NCI-H1105 (cell line): ENCODE measurements around the gene MYLK.

Source experiments
- DNase-seq: peaks from one replicate; lab custom pipeline; 2025; lab: John Stamatoyannopoulos, UW

Gene MYLK

DNA sequence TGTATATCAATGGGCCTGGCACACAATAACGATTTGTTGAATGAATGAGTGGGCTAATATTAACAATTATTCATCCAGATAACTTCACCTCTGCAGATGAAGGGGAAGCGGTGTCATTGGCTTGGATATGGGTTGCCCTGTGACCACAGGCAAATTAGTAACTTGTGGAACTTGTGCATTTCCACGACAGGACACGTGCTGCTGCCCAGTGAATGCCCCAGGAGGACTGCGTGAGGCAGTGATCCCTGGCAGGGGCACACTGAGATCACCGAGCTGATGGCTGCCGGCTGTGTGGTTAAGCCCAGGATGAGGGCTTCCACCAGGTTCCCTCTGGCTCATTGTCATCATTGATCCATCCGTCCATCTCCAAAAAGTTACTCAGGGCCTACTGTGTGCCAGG, 215.2 kb downstream of the MYLK start:
- no peak for DNase-seq

DNA sequence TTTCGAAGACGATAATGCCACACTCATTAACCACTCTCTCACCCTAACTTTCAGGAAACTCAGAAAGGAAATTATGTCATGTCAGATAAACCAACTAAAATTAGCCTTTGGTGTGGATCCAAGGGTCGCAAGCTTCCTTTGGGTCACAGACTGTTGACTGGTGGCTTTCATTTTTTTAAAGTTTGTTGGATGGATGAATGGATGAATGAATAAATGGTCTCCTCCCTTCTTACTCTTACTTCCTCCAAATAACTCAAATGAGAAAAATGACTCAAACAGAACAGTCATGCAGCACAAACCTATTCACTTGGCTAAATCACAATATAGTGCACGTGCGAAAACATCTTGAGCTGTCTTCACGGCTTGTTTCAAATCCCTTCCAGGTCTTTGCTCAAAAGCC, 216.3 kb downstream of the MYLK start:
- DNase-seq = no peak

DNA sequence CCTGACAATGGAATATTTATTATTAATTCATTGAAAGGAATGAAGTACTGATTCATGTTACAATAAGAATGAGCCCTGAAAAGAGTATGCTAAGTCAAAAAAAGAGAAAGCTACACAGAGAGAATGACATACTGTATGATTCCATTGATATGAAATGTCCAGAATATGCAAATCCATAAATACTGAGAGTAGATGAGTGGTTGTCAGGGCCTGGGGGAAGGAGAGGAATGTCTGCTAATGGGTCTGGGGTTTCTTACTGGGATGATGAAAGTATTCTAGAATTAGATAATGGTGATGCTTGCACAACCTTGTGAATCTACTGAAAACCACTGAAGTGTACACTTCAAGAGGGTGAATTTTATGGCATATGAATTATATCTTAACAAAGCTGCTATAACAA, 219.4 kb downstream of the MYLK start:
- no peak for DNase-seq

DNA sequence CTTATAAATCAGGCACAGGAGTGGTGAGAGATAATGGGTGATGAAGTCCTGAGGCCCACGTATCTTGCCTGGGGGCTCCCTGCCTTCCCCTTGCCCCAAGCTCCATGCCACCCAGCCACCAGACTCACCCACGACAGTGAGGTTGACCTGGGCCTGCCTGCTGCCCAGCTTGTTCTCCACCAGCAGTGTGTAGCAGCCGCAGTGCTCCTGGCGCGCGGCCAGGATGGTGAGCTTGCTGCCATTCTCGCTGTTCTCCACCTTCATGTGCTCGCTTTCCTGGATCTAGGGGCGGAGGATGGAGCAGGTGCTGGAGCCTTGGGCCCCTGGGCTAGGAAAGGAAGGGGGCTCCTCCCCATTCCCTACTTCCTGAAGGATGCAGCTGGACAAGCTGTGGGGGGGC, 220.2 kb downstream of the MYLK start:
- peak; percentile 43 for DNase-seq

DNA sequence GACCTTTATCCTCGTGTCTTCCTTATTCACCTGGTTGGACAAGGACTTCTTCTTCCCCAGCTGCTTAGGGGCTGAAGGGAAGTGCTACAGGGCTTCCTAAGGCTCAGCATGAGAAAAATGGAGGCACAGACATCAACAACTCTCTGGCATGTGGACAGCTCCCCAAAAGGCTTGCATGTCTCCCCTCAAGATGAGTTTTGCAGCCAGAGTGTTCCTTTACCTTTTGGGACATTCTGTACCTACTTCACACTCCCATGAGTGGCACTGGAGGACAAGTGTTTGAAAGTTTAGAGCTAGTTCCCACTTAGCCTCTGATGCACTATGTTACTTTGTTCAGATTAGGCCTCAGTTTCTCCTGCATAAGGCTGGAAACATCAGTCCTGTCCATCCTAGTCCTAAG, 222.2 kb downstream of the MYLK start:
- DNase-seq = no peak

DNA sequence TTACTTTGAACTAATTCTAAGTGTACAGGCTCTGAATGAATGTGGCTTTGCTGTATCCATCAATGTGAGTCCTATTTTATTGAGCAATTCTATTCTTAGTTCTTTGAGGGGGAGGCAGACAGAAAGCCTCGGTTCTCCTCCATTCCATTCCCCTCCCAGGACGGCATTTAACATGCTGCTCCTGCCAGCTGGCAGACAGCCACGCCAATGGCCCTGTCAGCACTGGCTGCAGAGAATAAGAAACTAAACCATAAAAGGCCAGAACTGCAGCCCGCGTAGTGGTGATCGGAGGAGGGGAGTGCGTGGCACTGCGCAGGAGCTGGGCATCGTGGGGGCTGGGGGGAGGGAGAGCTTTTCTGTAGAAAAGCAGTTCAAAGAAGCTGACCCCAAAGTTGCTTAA, 223.2 kb downstream of the MYLK start:
- peak; percentile 88 for DNase-seq

DNA sequence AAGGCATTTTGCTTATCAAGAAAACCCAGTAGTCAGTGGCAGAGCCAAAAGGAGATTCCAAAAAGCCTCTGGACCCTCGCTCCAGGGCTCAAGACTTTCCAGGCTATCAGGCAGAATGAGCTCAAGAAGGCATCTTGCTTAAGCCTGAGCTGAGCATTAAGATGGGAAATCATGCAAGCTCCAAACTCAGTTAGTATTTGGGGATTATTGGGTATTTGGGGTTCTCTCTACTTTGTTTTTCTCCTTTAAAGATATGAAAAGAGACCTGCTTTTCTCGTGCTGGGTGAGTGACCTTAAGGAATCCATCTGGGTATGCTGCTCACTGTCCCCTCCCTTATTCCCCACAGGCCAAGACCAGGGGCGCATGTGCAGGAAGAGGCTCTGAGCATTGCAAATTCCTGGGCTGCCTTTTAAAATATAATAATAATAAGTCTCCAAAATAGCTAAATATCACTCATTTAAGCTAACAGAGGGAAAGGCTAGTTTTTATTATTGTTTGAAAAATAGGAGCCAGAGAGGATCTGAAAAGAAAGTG, 223.9 kb downstream of the MYLK start:
- no peak for DNase-seq

DNA sequence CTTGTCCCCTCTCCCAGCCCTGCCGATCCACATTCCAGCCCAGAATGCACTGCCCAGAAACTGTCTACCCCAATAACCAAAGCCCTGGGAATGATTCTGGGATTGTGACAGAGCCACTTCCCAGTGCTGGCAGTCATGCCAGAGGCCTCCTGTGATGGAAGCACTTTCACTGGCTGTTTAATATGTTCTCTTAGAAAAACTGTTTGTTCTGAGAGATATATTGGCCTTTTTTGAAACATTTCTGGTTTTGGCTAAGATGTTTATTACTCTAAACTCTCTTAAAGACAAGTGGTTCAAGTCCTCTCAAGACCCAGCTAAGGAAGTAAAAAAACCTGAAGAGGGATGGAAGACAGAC, 225.3 kb downstream of the MYLK start:
- DNase-seq = no peak

DNA sequence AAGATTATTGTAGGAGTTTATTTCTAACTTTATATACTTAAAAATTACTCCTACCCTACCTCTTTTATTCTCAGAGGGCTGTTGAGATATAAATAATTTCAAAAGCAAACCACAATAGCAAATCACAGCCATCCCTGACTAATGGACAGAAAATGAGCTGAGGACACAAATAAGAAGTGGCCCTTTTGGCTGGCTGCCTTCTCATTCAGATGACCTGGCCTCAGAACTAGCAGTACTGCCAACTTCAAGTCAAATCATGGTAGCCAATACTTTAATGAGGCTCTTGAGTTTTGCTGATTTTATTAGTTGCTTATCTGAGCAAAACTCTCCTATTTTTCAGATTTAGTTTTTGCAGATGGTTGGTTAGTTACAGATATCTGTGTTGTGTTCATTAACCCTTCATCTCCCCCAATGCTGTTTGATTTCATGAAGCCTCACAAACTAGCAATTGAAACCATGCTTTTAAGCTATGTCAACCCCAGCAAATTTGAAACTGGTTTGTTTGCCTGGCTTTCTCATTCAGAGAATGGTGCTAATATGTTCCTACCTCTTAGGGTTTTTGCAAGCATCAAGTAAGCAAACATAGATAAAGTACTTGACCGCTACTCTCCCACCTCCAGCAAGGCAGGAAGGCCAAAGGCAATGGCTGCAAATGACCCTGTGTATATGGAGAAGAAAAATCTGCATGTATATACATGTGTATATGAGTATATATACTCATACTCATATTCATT, 225.8 kb downstream of the MYLK start:
- DNase-seq = no peak

DNA sequence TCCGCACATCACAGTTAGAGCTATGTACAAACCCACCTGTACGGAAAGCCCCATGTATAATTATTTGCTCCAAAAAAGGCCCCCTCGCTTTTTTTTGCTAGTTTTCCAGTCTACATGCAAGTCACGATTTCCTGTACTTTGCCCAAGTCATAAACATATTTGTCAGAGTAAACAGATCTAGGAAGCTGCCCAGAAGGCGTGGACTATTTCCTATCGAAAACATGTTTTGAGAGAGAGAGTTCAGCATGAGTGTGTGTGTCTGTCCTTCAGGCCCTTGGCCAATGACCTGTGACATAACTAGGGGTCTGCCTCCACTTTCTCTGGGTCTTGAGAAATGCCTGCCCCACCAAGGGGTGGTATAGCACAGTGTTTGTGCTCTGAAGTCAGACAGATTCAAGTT, 226.6 kb downstream of the MYLK start:
- DNase-seq = no peak

DNA sequence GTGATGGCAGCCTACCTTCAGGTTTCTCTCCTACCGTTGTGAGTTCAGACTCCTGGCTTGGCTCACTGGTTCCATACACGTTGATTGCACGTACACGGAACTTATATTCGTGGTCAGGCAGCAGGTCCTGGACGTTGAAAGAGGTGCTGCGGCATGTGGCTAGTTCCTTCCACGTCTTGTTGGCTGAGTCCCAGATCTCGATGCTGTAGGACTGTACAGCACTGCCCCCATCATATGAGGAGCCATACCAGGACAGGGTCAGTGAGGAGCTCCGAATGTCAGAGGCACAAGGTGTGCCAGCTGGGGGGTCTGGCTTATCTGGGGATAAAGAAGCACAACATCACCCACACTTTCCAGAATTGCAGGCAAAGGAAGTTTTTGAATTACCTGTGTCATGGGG, 227.0 kb downstream of the MYLK start:
- no peak for DNase-seq

DNA sequence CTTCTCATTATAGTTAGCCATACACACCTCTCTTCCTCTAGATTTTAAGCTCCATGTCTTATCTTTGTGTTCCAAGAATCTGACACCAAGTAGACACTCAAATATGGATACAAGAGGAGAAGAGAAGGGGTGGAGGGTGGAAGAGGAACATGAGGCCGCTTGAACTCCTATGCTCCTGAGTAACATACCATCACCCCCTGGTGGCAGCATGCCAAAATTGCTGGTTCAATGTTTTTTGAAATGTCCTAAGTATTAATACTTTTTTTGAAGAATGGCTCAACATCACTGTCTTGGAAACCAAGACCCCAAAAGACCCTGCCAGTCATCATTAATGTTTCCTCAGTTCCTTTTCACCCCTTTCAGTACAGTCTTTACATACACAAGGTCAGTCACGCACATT, 227.4 kb downstream of the MYLK start:
- no peak for DNase-seq

DNA sequence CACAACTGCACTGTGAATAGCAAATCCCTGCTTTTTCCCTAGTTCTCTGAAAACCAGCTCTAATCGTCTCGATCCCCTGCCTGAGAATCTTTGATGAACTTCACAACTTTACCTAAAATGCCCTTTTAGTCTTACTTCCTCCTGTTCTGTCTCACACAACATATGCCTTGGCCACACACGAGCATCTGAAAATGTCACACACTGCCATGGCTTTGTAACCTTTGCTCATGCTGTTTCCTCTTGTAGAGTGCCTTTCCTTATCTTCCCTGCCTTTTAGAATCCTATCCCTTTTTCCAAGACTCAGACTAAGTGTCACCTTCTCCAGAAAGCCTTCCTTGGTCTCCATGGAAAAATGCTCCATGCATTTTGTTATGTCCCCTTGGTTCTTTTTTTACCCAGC, 227.9 kb downstream of the MYLK start:
- no peak for DNase-seq

DNA sequence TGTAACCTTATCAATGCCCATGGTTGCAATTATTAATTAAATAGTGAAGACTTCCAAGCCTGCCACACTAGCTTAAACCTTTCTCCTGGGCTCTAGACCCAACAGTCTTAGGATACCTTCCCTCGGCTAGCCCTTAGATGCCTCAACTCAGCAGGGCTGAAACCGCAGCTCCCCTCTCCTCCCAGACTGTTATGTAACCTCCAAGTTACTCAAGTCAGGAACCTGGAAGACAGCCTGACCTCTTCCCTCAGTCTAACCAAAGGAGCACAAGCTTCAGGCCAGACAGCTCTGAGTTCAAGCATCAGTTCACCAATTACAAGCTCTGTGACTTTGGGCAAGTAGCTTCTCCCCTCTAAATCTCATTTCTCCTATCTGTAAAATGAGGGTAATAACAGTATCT, 228.7 kb downstream of the MYLK start:
- no peak for DNase-seq

DNA sequence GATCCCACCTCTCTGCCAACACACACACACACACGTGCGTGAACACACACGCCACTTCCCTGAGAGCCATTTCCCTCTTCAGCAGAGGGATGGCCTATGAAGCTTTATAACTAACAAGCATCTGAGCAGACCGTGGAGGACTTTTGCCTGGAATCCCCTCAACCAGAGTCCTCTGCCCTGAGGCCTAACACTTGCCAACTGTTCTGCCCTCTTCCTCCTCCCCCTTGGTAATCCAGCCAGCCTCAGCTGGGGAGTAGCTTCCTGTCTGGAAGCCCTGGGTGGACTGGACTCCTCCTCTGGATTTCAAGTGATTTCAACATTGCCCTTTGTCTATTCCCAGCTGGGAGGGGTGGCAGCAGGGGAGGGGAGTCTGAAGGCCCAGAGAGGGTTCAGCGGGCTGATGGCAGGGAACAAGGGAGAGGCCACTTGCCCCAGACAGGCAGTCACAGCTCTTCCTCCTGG, 230.9 kb downstream of the MYLK start:
- peak; percentile 55 for DNase-seq

DNA sequence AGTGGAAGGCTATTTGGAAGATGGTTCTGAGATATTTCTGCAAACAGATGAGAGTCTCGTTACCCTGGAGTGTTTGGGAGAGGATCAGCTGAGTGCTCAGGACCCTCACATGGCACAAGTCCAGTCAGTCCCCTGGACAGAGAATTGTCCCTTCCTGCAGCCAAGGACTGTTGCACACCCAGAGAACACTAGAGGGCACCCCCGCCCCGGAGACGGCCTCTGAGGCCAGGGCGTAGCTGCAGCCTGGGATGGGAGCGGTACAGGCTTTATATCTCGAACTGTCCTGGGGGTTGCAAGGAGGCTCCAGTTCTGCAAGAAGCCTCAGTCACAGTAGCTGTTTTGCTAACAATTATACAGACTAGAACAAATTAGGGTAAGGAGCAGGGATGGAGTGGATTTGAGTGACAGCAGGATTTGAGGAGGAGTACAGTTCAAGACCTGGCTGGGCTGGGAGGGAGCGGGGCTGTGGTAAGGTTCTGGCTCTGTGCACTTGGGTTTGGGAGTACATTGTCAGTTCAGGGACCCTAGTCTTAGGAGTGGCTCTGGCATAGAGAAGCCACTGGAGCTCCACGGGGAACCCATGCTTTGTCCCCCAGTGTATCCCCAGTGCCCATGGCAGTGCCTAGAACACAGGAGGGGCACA, 231.7 kb downstream of the MYLK start:
- peak; percentile 76 for DNase-seq

DNA sequence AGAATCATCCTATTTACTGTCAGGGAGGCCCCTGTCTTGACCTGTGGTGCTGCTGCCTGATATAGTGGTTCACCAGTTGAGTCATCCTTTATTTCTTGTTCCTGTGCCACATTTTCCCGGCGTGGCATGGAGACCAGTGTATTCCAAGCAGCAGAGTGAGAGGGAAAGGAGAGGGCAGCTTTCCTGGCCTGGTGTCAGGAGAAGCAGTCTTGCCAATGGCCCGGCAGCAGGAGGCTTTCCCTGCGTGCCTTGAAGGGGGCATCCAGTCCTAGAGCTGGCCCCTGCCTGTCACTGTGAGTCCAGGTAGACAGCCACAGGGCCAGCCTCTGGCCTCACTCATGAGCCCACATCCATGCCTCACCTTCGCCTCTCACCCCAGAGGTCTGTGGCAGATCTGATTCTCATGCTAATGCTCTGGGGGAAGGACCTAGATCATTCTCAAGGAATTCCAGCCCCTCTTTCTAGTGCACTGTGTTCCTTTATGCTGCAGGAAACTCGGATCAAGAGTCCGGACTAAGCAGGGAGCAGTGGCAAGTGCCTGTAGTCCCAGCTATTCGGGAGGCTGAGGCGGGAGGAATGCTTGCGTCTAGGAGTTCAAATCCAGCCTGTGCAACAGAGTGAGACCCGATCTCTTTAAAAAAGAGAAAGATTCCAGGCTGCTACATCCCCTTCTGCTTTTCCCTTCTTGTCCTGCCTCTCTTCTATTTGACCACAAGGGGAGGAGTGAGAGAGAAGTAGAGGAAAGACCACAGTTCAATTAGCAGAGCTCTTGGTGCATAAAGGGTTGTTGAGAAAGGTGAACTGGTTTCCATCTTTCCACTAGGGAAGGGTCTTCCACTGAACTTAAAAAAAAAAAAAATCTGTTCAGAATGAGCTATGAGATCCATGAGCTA, 232.4 kb downstream of the MYLK start:
- DNase-seq = no peak

DNA sequence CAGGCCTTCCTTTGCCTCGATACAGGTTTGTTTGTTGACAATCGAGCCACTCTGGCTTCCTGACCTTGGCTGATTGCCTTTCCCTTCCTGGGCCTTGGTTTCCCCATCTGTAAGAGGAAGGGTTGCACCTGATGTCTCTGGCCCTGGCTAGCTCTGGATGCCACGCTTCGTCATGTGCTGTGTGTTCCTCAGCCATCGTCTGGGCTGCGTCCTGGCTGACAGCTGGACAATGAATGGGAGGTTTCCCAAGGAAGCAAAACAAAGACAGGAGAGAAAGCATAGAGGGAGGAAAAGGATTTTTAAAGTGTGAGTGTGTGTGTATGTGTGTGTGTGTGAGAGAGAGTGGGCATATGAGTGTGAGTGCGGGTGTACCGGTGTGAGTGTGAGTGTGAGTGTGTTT, 234.0 kb downstream of the MYLK start:
- no peak for DNase-seq

DNA sequence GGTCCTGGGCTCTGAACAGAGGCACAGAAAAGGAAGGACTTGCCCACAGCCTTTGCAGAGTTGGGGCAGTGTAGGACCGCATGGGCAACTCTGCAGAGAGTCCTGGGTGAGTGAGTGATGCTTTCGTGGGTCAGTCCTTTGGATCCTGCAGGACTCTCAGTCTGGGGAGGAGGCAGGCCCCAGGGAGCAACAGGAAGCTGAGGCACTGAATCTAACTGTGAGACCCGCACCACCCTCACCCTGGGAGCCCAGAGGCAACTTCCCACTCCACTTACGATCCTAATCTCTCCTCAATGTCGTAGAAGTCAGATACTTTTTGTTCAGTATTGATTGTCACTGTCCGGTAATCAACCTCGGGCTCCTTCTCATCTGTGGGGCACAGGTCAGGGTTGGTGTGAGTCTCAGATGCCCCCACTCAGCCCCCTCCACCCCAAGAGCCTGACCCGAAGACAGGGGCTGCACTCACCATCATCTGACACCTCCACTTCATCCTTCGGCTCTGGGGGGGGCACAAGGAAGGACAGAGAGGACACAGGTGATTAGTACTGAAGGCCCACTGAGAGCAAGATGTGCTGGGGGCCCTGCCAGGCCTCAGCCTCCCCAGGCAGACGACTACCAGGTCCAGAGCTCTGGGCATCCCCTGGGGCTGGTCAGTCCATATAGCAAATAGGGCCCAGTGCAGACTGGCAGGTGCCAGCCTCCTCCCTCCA, 235.3 kb downstream of the MYLK start:
- DNase-seq = no peak

DNA sequence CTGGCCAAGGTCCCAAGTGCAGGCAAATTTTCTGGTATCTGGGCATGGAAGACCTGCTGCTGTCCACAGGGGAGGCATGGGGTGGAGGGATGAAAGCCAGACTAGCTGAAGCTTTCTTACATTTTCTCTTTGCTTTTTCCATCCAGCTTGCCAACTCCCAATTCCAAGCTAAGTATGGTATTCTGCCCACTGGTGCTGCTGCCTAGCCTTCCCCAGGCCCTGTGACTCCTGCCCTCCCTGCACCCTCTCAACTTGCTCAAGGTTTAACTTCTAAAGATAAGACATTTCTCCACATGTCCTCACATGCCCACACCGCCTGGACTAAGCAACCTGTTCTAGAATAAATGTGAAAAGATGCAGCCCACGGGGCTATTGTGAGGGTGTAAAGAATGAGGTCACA, 239.8 kb downstream of the MYLK start:
- no peak for DNase-seq

DNA sequence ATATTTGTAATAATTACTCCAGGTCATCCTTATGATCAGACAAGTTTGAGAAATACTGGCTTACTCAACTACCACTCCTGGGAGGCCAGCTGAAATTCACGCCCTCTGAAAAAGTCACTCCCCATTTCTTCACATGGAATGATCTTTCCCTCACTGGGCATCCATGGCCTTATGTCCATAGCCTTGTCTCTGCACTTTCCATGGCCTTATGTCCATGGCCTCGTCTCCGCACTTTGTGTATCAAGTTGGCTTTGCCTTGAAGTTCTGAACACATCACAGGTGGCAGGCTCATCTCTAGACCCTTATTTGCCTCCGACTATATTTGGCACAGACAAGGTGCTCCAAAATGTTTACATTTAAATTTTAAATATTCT, 241.2 kb downstream of the MYLK start:
- no peak for DNase-seq
